Kidney (tissue), 14 donors: ENCODE data around the gene HK1. TPM values are rescaled to one million over a fixed set of nuclear protein-coding genes. Genes with fewer than 3 reads are reported as not detected.
"Not testable (repeated sequence)": the region's sequence is repeated elsewhere in the genome, so short reads cannot be mapped to it uniquely, and the experiment has no call there.

Experiments used
- DNase-seq, 5 donors: peaks; one replicate each; pipeline ENCODE4 v3.0.0-alpha.2; 2013 to 2020
- FAIRE-seq: peaks from 2 replicates; lab custom pipeline; 2012; peaks lifted over from hg19 to GRCh38; lab: Jason Lieb, UNC
- H3K27ac ChIP-seq, 2 donors: one replicate each; pipeline ENCODE4 v1.7.0; 2013; ENCODE audit warnings: low read depth in 2 of 2, low read length in 2 of 2, inconsistent platforms in 1 of 2
- H3K27me3 ChIP-seq: one replicate; pipeline ENCODE4 v1.7.1; 2013; ENCODE audit warnings: low read length, inconsistent platforms; ENCODE audit not compliant: control insufficient read depth, insufficient read depth
- H3K36me3 ChIP-seq, 3 donors: one replicate each; pipeline versions ENCODE4 v1.7.0 to v1.7.1; 2013; ENCODE audit warnings: low read length in 3 of 3, control low read depth in 1 of 3, inconsistent platforms in 1 of 3; ENCODE audit not compliant: insufficient read depth in 3 of 3, control insufficient read depth in 2 of 3
- H3K4me1 ChIP-seq, 3 donors: one replicate each; pipeline versions ENCODE4 v1.7.0 to v1.7.1; 2013; ENCODE audit warnings: low read length in 3 of 3, inconsistent platforms in 1 of 3, low read depth in 1 of 3; ENCODE audit not compliant: control insufficient read depth in 2 of 3, insufficient read depth in 2 of 3
- H3K4me3 ChIP-seq, 3 donors: one replicate each; pipeline versions ENCODE4 v1.7.0 to v1.8.1; 2013; ENCODE audit warnings: low read length in 3 of 3, control low read depth in 1 of 3, inconsistent platforms in 1 of 3
- H3K9ac ChIP-seq, 3 donors: one replicate each; pipeline versions ENCODE4 v1.7.0 to v1.7.1; 2013; ENCODE audit warnings: low read length in 3 of 3, control low read depth in 1 of 3, inconsistent platforms in 1 of 3
- H3K9me3 ChIP-seq, 3 donors: one replicate each; pipeline versions ENCODE4 v1.7.0 to v1.7.1; 2013; ENCODE audit warnings: low read length in 3 of 3, control low read depth in 1 of 3, inconsistent platforms in 1 of 3; ENCODE audit not compliant: control insufficient read depth in 2 of 3, insufficient read depth in 1 of 3
- CTCF ChIP-seq: IDR thresholded peaks from 3 replicates; pipeline ENCODE4 v1.5.1; 2012; ENCODE audit warnings: mild to moderate bottlenecking, moderate library complexity, borderline replicate concordance; ENCODE audit not compliant: insufficient read depth; ENCODE audit errors: extremely low read depth
- intact Hi-C: fragments of 100-400 bp; cut with DNase I; formaldehyde crosslinking; loops from one replicate; pipeline ENCODE4 v1.11.1; 2022
- polyA plus RNA-seq: library from polyadenylated mRNA; stranded (reverse); fragments of 350-450 nt; fragmentation: Illumina TruSeq; extraction: RNeasy Lipid Tissue Mini Kit (QIAGEN cat#74804); gene quantifications from one replicate; pipeline ENCODE4 v1.2.3, GENCODE V29; 2014; ENCODE audit warnings: low read depth, low replicate concordance; ENCODE audit not compliant: insufficient read depth
- total RNA-seq: library from RNA; stranded (reverse); fragmentation: NEBNext Ultra II Directional; extraction: Animal tissue kit (Norgen Biotek cat#: 25700); gene quantifications from one replicate; pipeline ENCODE4 v1.2.1, GENCODE V29; 2021
- donor health status: control.
- donor health status: control.
- donor health status: control.
- donor health status: control.
- donor health status: control.
- donor health status: DM: yes; HTN: yes; CAD: no.
- donor health status: Normal renal cell carcinoma (clear cell type).

Gene HK1
- total and polyA plus RNA-seq, 2 donors from 2014 or later, result 35.9 to 84.9 TPM

- H3K4me3 ChIP-seq, result no peak overlapping the region
- H3K27me3 ChIP-seq, result no peaks in the 10 kb centered on the region
- intact Hi-C loops, result no loop called here
- H3K36me3 ChIP-seq, result no peaks in the 10 kb centered on the region
- H3K9ac ChIP-seq, result no peak overlapping the region
- TF ChIP-seq CTCF, result no peak
- FAIRE-seq (no peak), DNase-seq (no peak)
- no peaks in the 10 kb centered on the region for H3K9me3 ChIP-seq
- no peak overlapping the region for H3K27ac ChIP-seq
- H3K4me1 ChIP-seq, result no peaks in the 10 kb centered on the region
Measured at GRCh38 chr10:69306421-69306820, 28.1 kb downstream of the HK1 start.

- Histone ChIP-seq H3K27me3 (no peaks in the 10 kb centered on the region), H3K4me3 (no peak overlapping the region), H3K27ac (no peak overlapping the region), H3K36me3 (no peaks in the 10 kb centered on the region), H3K9me3 (no peaks in the 10 kb centered on the region), H3K4me1 (no peaks in the 10 kb centered on the region), H3K9ac (no peak overlapping the region)
- no peak for TF ChIP-seq CTCF
- FAIRE-seq (no peak), DNase-seq (no peak)
- intact Hi-C loops, result no loop called here
Measured at GRCh38 chr10:69307434-69307833, 29.1 kb downstream of the HK1 start.

GRCh38 chr10:69308304-69308703 lies 30.0 kb downstream of the HK1 start:
- intact Hi-C loops, H3K27me3 ChIP-seq, H3K36me3 ChIP-seq, H3K9ac ChIP-seq, H3K4me1 ChIP-seq, H3K4me3 ChIP-seq, FAIRE-seq, H3K9me3 ChIP-seq, DNase-seq, H3K27ac ChIP-seq: not testable (repeated sequence)

GRCh38 chr10:69311309-69311708 lies 33.0 kb downstream of the HK1 start:
- DNase-seq, result no peak
- H3K9ac ChIP-seq, result no peak overlapping the region
- H3K27ac ChIP-seq, result no peak overlapping the region
- no peak overlapping the region for H3K4me3 ChIP-seq
- no peaks in the 10 kb centered on the region for H3K9me3 ChIP-seq
- H3K36me3 ChIP-seq, result no peaks in the 10 kb centered on the region
- no peak for FAIRE-seq
- no peak for TF ChIP-seq CTCF
- intact Hi-C loops, result no loop called here
- no peaks in the 10 kb centered on the region for H3K4me1 ChIP-seq
- H3K27me3 ChIP-seq, result no peaks in the 10 kb centered on the region
